Measurements from ENCODE around the gene APLNR. TPM values are rescaled to one million over a fixed set of nuclear protein-coding genes. Genes with fewer than 3 reads are reported as not detected.

Gene APLNR
- total RNA-seq, 4 donors from 2014 or later, result 0.82 to 1.7 (median 1.1) TPM

DNA sequence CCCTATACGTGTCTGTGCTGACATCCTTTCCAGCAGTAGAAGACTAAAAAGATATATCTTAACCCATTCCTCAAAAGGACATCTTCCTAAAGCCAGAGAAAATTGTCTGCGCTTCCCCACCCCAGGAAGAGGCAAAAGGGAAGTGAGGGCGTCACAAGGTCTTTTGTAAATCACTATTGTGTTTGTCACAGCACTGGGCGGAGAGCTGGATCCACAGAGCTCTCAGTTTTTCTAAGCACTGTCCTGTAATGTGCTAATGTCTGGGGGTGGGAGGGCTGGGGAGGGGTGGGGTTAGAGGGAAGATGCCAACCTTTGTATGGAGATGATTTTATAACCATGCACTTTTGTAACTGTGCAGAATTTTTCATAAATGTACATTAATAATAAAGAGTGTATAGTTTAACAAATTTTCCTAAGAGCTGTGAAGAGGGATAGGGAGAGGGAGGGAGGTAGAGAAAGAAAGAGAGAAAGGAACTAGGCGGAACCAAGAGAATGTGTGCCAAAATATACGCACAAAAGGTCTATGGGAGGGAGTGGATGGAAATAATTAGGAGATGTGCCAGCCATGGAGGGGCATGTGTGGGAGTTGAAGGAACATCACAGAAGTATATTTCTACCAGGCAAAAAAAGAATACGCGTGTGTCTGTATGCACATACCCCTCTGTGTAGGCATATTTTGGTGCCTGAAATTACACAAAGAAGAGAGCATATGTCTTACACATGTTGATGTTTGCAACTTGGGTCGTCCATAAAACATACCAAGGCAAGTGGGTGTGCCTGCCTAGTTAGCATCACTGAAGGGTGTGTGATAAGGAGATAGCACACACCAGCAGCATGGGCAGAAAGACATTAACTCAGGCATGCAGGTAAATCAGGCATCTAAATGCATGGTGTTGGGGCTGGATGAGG is 45.5 kb downstream of the APLNR start:
- no peak for TF ChIP-seq CTCF (IDR thresholded peaks at IDR 0.05; ENCODE audit: low read depth)

DNA sequence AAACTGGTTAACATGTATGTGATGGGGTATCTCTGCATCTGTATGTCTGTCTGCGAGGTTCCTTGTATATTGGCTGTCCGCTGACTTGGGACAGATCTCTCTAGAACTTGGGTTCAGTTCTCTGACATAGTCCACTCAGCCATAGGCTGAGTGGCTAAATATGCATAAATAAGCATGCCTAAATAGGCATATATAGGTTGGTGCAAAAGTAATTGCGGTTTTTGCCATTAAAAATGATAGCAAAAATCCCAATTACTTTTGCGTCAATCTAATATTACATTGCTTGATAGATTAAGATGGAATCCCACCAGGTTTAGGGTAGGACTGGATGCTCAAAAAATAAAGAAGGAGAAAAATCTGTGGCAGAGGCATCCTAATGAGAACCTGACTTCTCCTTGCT is 46.5 kb downstream of the APLNR start:
- no peak for TF ChIP-seq CTCF (IDR thresholded peaks at IDR 0.05; ENCODE audit: low read depth)

Other genes with a start within 250 kb of the APLNR start
- not detected for gene OR5AK2, start 248.3 kb downstream of the APLNR start, total RNA-seq
- gene LRRC55, start 55.3 kb downstream of the APLNR start, total RNA-seq, result not detected
- 100 to 1,000 TPM in 1 of 4 donors, 10 to 100 TPM in 3; 62.0 to 193 (median 85.7) TPM for gene TNKS1BP1, start 87.7 kb upstream of the APLNR start, total RNA-seq
- 10 to 100 TPM; 41.3 to 78.7 (median 56.5) TPM for gene SSRP1, start 98.6 kb upstream of the APLNR start, total RNA-seq
- gene P2RX3, start 101.1 kb upstream of the APLNR start, total RNA-seq, result under 1 TPM in 1 of 4 donors, not detected in 3; 0.34 TPM
- not detected for gene PRG3, start 143.9 kb upstream of the APLNR start, total RNA-seq
- gene PRG2, start 153.4 kb upstream of the APLNR start, total RNA-seq, result 1 to 10 TPM in 1 of 4 donors, not detected in 3; 1.0 TPM
- 100 to 1,000 TPM in 1 of 4 donors, 10 to 100 TPM in 3; 50.1 to 108 (median 80.2) TPM for gene SLC43A3, start 189.9 kb upstream of the APLNR start, total RNA-seq
- gene RTN4RL2, start 223.3 kb upstream of the APLNR start, total RNA-seq, result under 1 TPM in 3 of 4 donors, not detected in 1; 0.38 to 0.82 (median 0.68) TPM

All from subcutaneous adipose tissue (tissue), 4 donors.